Heart left ventricle (tissue), 16 donors: ENCODE measurements around the gene PIGN. TPM values are rescaled to one million over a fixed set of nuclear protein-coding genes. Genes with fewer than 3 reads are reported as not detected.

Experiments used
- ATAC-seq, 4 donors: fragments of 200-7000 bp; cut with Tn5 transposase; one replicate each; pipeline ENCODE4 v1.9.1; 2020 to 2022; ENCODE audit warnings: moderate library complexity in 4 of 4, mild to moderate bottlenecking in 3 of 4, moderate number of reproducible peaks in 1 of 4
- DNase-seq, 5 donors: peaks; one replicate each; pipeline ENCODE4 v3.0.0-alpha.2; 2020
- H3K27ac ChIP-seq, 12 donors: fragments of 200-600 bp; sonication (generic) in 4 of 12; one replicate each; pipeline versions ENCODE4 v1.5.0 to v1.8.0; 2016 to 2022; ENCODE audit warnings: mild to moderate bottlenecking in 2 of 12
- H3K27me3 ChIP-seq, 9 donors: fragments of 200-600 bp; sonication (generic) in 2 of 9; one replicate each; pipeline versions ENCODE4 v1.5.1 to v1.8.0; 2016 to 2022; ENCODE audit warnings: mild to moderate bottlenecking in 3 of 9
- H3K36me3 ChIP-seq, 9 donors: fragments of 200-600 bp; sonication (generic) in 2 of 9; one replicate each; pipeline versions ENCODE4 v1.5.0 to v1.8.0; 2018 to 2022; ENCODE audit warnings: mild to moderate bottlenecking in 2 of 9
- H3K4me1 ChIP-seq, 12 donors: fragments of 200-600 bp; sonication (generic) in 4 of 12; one replicate each; pipeline versions ENCODE4 v1.5.0 to v1.8.0; 2016 to 2022; ENCODE audit warnings: mild to moderate bottlenecking in 3 of 12
- H3K4me3 ChIP-seq, 12 donors: fragments of 200-600 bp; sonication (generic) in 4 of 12; one replicate each; pipeline versions ENCODE4 v1.5.0 to v1.8.0; 2017 to 2022; ENCODE audit warnings: mild to moderate bottlenecking in 9 of 12, moderate library complexity in 4 of 12
- H3K9me3 ChIP-seq, 12 donors: fragments of 200-600 bp; sonication (generic) in 4 of 12; one replicate each; pipeline versions ENCODE4 v1.5.0 to v1.8.0; 2016 to 2022; ENCODE audit warnings: mild to moderate bottlenecking in 1 of 12
- CTCF ChIP-seq, 12 donors: fragments of 200-600 bp; sonication (generic) in 4 of 12; IDR thresholded peaks; one replicate each; pipeline versions ENCODE4 v1.5.0 to v1.8.0; 2018 to 2022; ENCODE audit warnings: antibody characterized with exemption in 12 of 12, mild to moderate bottlenecking in 5 of 12
- POLR2A ChIP-seq, 2 donors: fragments of 450-650 bp; IDR thresholded peaks; one replicate each; pipeline ENCODE4 v1.6.1; 2017; ENCODE audit warnings: antibody characterized with exemption in 2 of 2, mild to moderate bottlenecking in 2 of 2, moderate library complexity in 2 of 2
- WGBS, 4 donors: extraction: QIAGEN DNeasy Blood & Tissue Kit in 2 of 4; methylation state at CpG; one replicate each; pipeline versions ENCODE4 v1.1.5 to v1.1.7; 2013 to 2018; 5-methylcytosine and 5-hydroxymethylcytosine counted together
- intact Hi-C, 10 donors: fragments of 100-400 bp; cut with DNase I; formaldehyde crosslinking; loops; one replicate each; pipeline versions ENCODE4 v1.11.1 to v1.14.2; 2022
- polyA plus RNA-seq, 2 donors: library from polyadenylated mRNA; stranded (reverse); fragments of 200-250 nt; gene quantifications; one replicate each; pipeline ENCODE4 v1.2.3, GENCODE V29; 2013
- total RNA-seq, 9 donors: library from RNA; depleted of rRNA in 2 of 9; stranded (reverse); fragments of >200 nt in 2 of 9; fragmentation: NEBNext Ultra II Directional in 3 of 9; extraction: Animal tissue kit (Norgen Biotek cat#: 25700) in 3 of 9; gene quantifications; one replicate each; pipeline versions ENCODE4 v1.1.0 to v1.2.4, GENCODE V29; 2016 to 2023
- donor health status: ischemic (EF 13 %, LVEDD 7.1; RV severe dilation, severe dysfunction).
- donor health status: healthy with polysubstance abuse.
- donor health status: DM: no; HTN: yes; CAD: no.
- donor health status: DM: no; HTN: no; CAD: no.
- donor health status: ischemic (EF 25% LVEDD 6.9; RV normal size, moderate dysfunction).
- donor health status: ischemic (EF 25% LVEDD 5.7; RV mildly dilated, moderate dysfunction).
- donor health status: healthy.
- donor health status: DM: yes; HTN: yes; CAD: no.
- donor health status: ischemic (EF 35%, LVEDD 5.7; RV mildly dilated, moderate dysfunction).
- donor health status: nonischemic (EF 11% LVEDD 7.7; RV severe dilation, severe dysfunction).
- donor health status: DM: yes; HTN: yes; CAD: no.
- donor health status: PGD.
- donor health status: ischemic (EF 29% LVEDD 5.4; RV normal size, mild dysfunction).
- donor health status: nonischemic (EF 23%, LVEDD 6.1; RV moderate dilation, normal function).

Gene PIGN
- total and polyA plus RNA-seq, 11 donors = 4.3 to 29.6 (median 20.7) TPM

DNA sequence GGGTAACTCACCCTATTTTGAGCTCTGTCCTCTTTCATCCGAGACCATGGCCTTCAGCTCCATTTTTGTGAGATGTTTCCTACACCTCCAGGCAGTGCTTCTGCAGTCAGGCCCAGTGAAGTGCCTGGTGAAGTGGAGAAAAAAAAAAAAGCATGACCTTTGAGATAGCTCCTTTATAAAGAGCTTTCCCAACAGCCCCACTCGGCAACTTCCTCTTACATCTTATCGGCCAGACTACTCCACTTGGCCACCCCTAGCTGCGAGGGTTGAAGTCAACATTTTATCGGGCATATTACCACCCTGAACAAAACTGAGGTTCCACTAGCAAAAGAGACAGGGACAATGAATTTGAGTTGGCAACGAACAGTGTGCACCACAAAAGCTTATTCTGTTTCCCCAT is 169.2 kb downstream of the PIGN start:
- no peaks in the 10 kb centered on the region for H3K9me3 ChIP-seq
- peak in 2 of 5 donors; percentile 10 to 41 for DNase-seq
- intact Hi-C loops = loop anchor here in 1 of 10 donors (10.0 kb wide), 1 partner anchor 273 kb away; no protein-coding TSS in a partner anchor
- TF ChIP-seq POLR2A (IDR thresholded peaks at IDR 0.05) (no peak), CTCF (IDR thresholded peaks at IDR 0.05) (no peak)
- H3K36me3 ChIP-seq = no peaks in the 10 kb centered on the region
- H3K27ac ChIP-seq = peak overlapping the region; percentile 21 to 64 (median 49)
- no peaks in the 10 kb centered on the region for H3K27me3 ChIP-seq
- peak; percentile 22 to 84 (median 60) for ATAC-seq
- H3K4me1 ChIP-seq = peaks cover 0 to 33% (median 8%) of the 10 kb centered on the region in 12 donors
- 27 to 42% (median 34%) methylated on average over 6 of the region's 6 CpGs for WGBS, 4 donors
- H3K4me3 ChIP-seq = no peak overlapping the region

DNA sequence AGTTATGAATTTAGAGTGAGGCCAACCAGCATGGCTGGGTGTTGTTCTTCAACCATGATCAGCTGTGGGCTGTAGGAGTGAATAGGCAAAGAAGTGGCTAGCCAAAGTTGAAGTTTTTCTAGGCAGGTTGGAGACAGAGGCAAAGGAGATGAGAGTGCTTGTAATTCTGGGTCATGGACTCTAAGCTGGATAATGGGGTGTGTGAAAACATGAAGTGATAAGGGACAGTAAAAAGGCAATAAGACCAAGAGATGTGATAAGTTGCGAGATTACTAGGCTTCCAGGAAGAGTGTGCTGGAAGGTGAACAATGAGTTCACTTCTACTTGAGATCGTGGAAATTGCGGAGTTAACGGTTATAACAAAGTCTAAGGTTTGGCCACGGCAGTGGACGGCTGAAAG is 175.4 kb downstream of the PIGN start:
- peaks cover 0 to 6% (median 0%) of the 10 kb centered on the region in 12 donors for H3K9me3 ChIP-seq
- WGBS, 4 donors = 84 to 91% (median 87%) methylated on average over 6 of the region's 6 CpGs
- ATAC-seq = no peak
- no peak for TF ChIP-seq POLR2A (IDR thresholded peaks at IDR 0.05)
- TF ChIP-seq CTCF (IDR thresholded peaks at IDR 0.05) = no peak
- no peak overlapping the region for H3K27ac ChIP-seq
- no peaks in the 10 kb centered on the region for H3K36me3 ChIP-seq
- no peak overlapping the region for H3K4me3 ChIP-seq
- intact Hi-C loops = loop anchor here in 1 of 10 donors (10.0 kb wide), 1 partner anchor 267 kb away; no protein-coding TSS in a partner anchor
- no peak for DNase-seq
- H3K27me3 ChIP-seq = no peaks in the 10 kb centered on the region
- peaks cover 0 to 1% (median 0%) of the 10 kb centered on the region in 12 donors for H3K4me1 ChIP-seq

- intact Hi-C loops = no loop called here
These were observed 177.3 kb downstream of the PIGN start for GRCh38 chr18:62009521-62009920.

GRCh38 chr18:62001396-62001795 is 185.5 kb downstream of the PIGN start:
- H3K9me3 ChIP-seq = peaks cover 0 to 30% (median 0%) of the 10 kb centered on the region in 12 donors
- no peak overlapping the region for H3K27ac ChIP-seq
- TF ChIP-seq CTCF (IDR thresholded peaks at IDR 0.05) (no peak), POLR2A (IDR thresholded peaks at IDR 0.05) (no peak)
- no peak overlapping the region for H3K4me3 ChIP-seq
- H3K27me3 ChIP-seq = no peaks in the 10 kb centered on the region
- DNase-seq = no peak
- ATAC-seq = no peak
- H3K36me3 ChIP-seq = no peaks in the 10 kb centered on the region
- peaks cover 0 to 16% (median 0%) of the 10 kb centered on the region in 12 donors for H3K4me1 ChIP-seq
- intact Hi-C loops = no loop called here

More at GRCh38 chr18:62009521-62009920, 177.3 kb downstream of the PIGN start:
- no peaks in the 10 kb centered on the region for H3K27me3 ChIP-seq
- H3K36me3 ChIP-seq = no peaks in the 10 kb centered on the region
- no peak overlapping the region for H3K27ac ChIP-seq
- no peak overlapping the region for H3K4me3 ChIP-seq
- no peak for TF ChIP-seq CTCF (IDR thresholded peaks at IDR 0.05)
- TF ChIP-seq POLR2A (IDR thresholded peaks at IDR 0.05) = no peak
- peaks cover 0 to 20% (median 0%) of the 10 kb centered on the region in 12 donors for H3K9me3 ChIP-seq
- WGBS, 4 donors = 52 to 65% (median 56%) methylated on average over 3 of the region's 3 CpGs
- no peak for ATAC-seq
- no peaks in the 10 kb centered on the region for H3K4me1 ChIP-seq
- DNase-seq = no peak
